Smooth muscle cell (in vitro differentiated cells): Measurements from ENCODE around the gene MYO16. TPM values are rescaled to one million over a fixed set of nuclear protein-coding genes. Genes with fewer than 3 reads are reported as not detected.

Experiments
- DNase-seq: peaks from one replicate; lab custom pipeline; 2025; ENCODE audit not compliant: unreplicated experiment; lab: John Stamatoyannopoulos, UW
- H2AFZ ChIP-seq: fragments of 200-600 bp; sonication (generic); 2 replicates; pipeline ENCODE4 v1.6.0; 2016; ENCODE audit warnings: antibody characterized with exemption, low read depth, mild to moderate bottlenecking
- H3F3A ChIP-seq: fragments of 200-600 bp; sonication (generic); 2 replicates; pipeline ENCODE4 v1.6.0; 2017; ENCODE audit warnings: antibody characterized with exemption, low read depth
- H3K27ac ChIP-seq: fragments of 200-600 bp; sonication (generic); 2 replicates; pipeline ENCODE4 v1.5.1; 2016; ENCODE audit warnings: low read depth, mild to moderate bottlenecking
- H3K27me3 ChIP-seq: fragments of 200-600 bp; sonication (generic); 2 replicates; pipeline ENCODE4 v1.6.1; 2016; ENCODE audit warnings: low read depth, mild to moderate bottlenecking
- H3K36me3 ChIP-seq: fragments of 200-600 bp; sonication (generic); 2 replicates; pipeline ENCODE4 v1.5.1; 2016; ENCODE audit warnings: low read depth
- H3K4me1 ChIP-seq: fragments of 200-600 bp; sonication (generic); 2 replicates; pipeline ENCODE4 v1.5.1; 2016; ENCODE audit warnings: low read depth
- H3K4me2 ChIP-seq: fragments of 200-600 bp; sonication (generic); 2 replicates; pipeline ENCODE4 v1.6.0; 2016; ENCODE audit warnings: mild to moderate bottlenecking
- H3K4me3 ChIP-seq: fragments of 200-600 bp; sonication (generic); 2 replicates; pipeline ENCODE4 v1.5.1; 2016; ENCODE audit warnings: mild to moderate bottlenecking
- H3K79me2 ChIP-seq: fragments of 200-600 bp; sonication (generic); 2 replicates; pipeline ENCODE4 v1.6.0; 2016; ENCODE audit warnings: low read depth, mild to moderate bottlenecking
- H3K9ac ChIP-seq: fragments of 200-600 bp; sonication (generic); 2 replicates; pipeline ENCODE4 v1.6.0; 2016; ENCODE audit warnings: low read depth
- H3K9me3 ChIP-seq: fragments of 200-600 bp; sonication (generic); replicated peaks from 2 replicates; pipeline ENCODE4 v1.5.1; 2016; ENCODE audit warnings: low read depth
- H4K20me1 ChIP-seq: fragments of 200-600 bp; sonication (generic); 2 replicates; pipeline ENCODE4 v1.6.0; 2016; ENCODE audit warnings: low read depth
- WGBS: methylation state at CpG from one replicate; pipeline ENCODE4 v1.1.7; 2016; ENCODE audit warnings: low lambda C conversion rate; 5-methylcytosine and 5-hydroxymethylcytosine counted together
- polyA plus RNA-seq: library from polyadenylated mRNA; unstranded; fragments of >200 nt; fragmentation: Nextera tagmentation; extraction: Ambion mirVana; gene quantifications from 2 replicates; pipeline ENCODE4 v1.2.1, GENCODE V29; 2016
- total RNA-seq: library from RNA; depleted of rRNA; stranded (reverse); fragments of >200 nt; gene quantifications from 2 replicates; pipeline ENCODE4 v1.2.3, GENCODE V29; 2014
- TF ChIP-seq, protein P1 (sequence below): fragments of 200-600 bp; sonication (generic); IDR thresholded peaks from 2 replicates; pipeline ENCODE4 v1.5.1; 2017; ENCODE audit warnings: borderline replicate concordance, mild to moderate bottlenecking, antibody characterized with exemption; ENCODE audit not compliant: insufficient read depth, poor library complexity, severe bottlenecking

Gene MYO16
- total and polyA plus RNA-seq, 2 experiments from 2014 or later = not detected

DNA sequence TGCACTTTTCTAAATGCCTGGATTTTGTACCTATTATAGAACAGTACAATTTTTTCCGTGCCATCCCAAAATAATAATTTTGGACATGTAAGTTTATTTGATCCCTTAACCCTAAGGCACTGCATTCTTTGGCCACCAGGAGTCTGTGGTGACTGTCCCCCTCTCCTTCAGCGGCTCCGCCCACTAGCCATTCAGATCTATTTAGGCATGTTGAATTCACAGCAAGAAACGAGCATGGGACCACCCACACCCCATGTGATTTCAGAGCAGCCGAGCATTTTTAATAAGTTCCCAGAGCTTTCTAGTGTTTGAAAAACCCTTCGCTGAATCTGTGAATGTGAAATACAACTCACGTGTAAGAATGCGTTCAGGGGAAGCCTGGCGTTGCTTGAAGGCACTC lies 567.5 kb downstream of the MYO16 start:
- Histone ChIP-seq H3K36me3 (no peaks in the 10 kb centered on the region), H3F3A (no peaks in the 10 kb centered on the region), H3K9ac (no peak overlapping the region), H3K4me3 (no peak overlapping the region), H3K4me2 (no peak overlapping the region), H3K4me1 (peaks cover 5% of the 10 kb centered on the region), H3K27ac (no peak overlapping the region), H4K20me1 (no peaks in the 10 kb centered on the region), H3K27me3 (no peaks in the 10 kb centered on the region), H2AFZ (no peak overlapping the region), H3K79me2 (no peaks in the 10 kb centered on the region), H3K9me3 (no peaks in the 10 kb centered on the region)
- 85% methylated on average over 9 of the region's 9 CpGs for WGBS
- TF ChIP-seq, protein P1, sequence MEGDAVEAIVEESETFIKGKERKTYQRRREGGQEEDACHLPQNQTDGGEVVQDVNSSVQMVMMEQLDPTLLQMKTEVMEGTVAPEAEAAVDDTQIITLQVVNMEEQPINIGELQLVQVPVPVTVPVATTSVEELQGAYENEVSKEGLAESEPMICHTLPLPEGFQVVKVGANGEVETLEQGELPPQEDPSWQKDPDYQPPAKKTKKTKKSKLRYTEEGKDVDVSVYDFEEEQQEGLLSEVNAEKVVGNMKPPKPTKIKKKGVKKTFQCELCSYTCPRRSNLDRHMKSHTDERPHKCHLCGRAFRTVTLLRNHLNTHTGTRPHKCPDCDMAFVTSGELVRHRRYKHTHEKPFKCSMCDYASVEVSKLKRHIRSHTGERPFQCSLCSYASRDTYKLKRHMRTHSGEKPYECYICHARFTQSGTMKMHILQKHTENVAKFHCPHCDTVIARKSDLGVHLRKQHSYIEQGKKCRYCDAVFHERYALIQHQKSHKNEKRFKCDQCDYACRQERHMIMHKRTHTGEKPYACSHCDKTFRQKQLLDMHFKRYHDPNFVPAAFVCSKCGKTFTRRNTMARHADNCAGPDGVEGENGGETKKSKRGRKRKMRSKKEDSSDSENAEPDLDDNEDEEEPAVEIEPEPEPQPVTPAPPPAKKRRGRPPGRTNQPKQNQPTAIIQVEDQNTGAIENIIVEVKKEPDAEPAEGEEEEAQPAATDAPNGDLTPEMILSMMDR = no peak
- no peak for DNase-seq

DNA sequence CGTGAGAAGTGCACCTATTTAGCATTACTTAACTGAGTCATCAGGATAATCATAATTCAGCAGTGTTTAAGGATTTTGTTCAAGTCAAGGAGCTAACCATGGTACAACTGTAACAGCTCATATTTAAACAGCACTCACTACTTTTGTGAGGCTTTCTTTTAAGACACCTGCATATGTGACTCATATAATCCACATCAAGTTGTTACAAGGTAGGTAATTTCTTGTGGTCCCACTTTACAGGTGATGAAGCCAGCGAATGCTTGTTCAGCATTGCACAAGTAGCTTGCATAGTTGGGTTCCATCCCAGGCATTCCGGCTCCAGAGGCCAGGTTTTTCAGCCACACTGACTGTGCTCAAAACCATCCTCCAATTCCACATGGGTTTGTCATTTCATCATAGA lies 569.2 kb downstream of the MYO16 start:
- WGBS = 71% methylated on average over 3 of the region's 3 CpGs
- H3K9ac ChIP-seq = no peak overlapping the region
- peaks cover 5% of the 10 kb centered on the region for H3K4me1 ChIP-seq
- no peaks in the 10 kb centered on the region for H3F3A ChIP-seq
- no peaks in the 10 kb centered on the region for H4K20me1 ChIP-seq
- no peaks in the 10 kb centered on the region for H3K9me3 ChIP-seq
- no peaks in the 10 kb centered on the region for H3K27me3 ChIP-seq
- H3K4me2 ChIP-seq = no peak overlapping the region
- no peak for DNase-seq
- no peak overlapping the region for H3K27ac ChIP-seq
- H3K36me3 ChIP-seq = no peaks in the 10 kb centered on the region
- no peaks in the 10 kb centered on the region for H3K79me2 ChIP-seq
- H2AFZ ChIP-seq = no peak overlapping the region
- TF ChIP-seq, protein P1 = no peak
- no peak overlapping the region for H3K4me3 ChIP-seq

DNA sequence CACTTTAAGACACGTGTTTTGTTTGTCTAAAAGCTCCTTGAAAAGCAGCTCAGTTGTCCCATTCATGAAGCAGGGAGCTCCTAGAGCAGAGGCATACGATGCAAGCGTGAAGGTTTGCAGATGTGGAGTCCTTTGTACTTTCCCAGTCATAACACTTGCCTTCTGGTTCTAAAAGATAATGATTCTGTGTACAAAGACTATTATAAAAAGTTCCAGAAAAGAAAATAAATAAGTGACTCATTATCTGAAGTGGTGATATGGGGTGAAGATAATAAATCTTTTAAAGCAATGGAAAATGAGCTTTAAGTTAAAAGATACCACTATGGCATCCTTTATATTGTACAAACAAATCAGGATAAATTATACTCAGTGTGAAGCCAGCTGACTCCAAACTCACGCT lies 569.9 kb downstream of the MYO16 start:
- Histone ChIP-seq H3K79me2 (no peaks in the 10 kb centered on the region), H3K9ac (no peak overlapping the region), H4K20me1 (no peaks in the 10 kb centered on the region), H3K36me3 (no peaks in the 10 kb centered on the region), H3K4me1 (peaks cover 5% of the 10 kb centered on the region), H3K4me2 (no peak overlapping the region), H3K27me3 (no peaks in the 10 kb centered on the region), H3K9me3 (no peaks in the 10 kb centered on the region), H2AFZ (no peak overlapping the region), H3K27ac (no peak overlapping the region), H3F3A (no peaks in the 10 kb centered on the region), H3K4me3 (no peak overlapping the region)
- TF ChIP-seq, protein P1 = no peak
- no peak for DNase-seq
- 53% methylated on average over 4 of the region's 4 CpGs for WGBS

DNA sequence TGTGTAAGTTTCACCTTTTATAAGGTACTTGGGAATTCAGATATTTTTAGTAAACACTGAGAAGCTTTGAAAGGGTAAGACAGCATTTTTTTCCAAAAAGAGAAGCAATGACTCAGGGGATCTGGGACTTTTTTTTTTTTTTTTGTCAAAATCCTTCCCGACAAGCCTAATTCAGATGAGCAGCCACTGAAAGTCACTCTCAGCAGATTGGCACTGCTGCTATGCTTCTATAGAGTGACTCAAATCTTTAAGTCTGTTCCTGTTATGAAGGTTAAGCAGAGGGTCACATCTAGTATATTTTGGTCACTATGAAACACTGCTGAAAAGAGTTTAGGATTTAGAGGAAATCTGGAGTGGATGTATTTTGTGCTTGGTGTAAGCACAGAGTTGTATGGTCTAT lies 571.1 kb downstream of the MYO16 start:
- no peak for DNase-seq
- Histone ChIP-seq H3F3A (no peaks in the 10 kb centered on the region), H3K27ac (no peak overlapping the region), H3K4me2 (no peak overlapping the region), H4K20me1 (no peaks in the 10 kb centered on the region), H3K79me2 (no peaks in the 10 kb centered on the region), H2AFZ (no peak overlapping the region), H3K27me3 (no peaks in the 10 kb centered on the region), H3K4me1 (peaks cover 5% of the 10 kb centered on the region), H3K9ac (no peak overlapping the region), H3K4me3 (no peak overlapping the region), H3K36me3 (no peaks in the 10 kb centered on the region), H3K9me3 (no peaks in the 10 kb centered on the region)
- TF ChIP-seq, protein P1 = no peak
- 9% methylated on average over 1 of the region's 1 CpG for WGBS
